ENCODE measurements around the gene SNRNP48. TPM values are rescaled to one million over a fixed set of nuclear protein-coding genes. Genes with fewer than 3 reads are reported as not detected.

Gene SNRNP48
- polyA plus RNA-seq, 1 donor from 2014 or later, result 17.5 TPM

DNA sequence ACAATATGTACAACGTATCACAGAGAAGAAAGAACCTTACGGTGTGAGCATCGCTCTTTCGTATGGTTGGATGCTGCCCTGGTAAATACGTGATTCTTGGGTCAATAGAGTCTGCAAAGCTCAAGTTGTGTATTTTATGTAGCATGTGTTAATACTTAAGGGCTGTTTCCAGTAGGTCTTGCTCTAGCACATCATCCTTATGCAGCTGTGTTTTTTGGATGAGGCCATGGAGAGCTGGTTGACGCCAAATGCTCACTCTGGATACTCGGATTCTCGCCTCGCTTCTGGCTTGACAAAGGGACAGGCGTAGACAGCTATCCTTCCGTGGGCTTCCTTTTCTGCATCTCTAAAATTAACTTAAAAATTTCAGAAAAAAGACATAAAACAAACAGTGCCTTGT, 38.9 kb downstream of the SNRNP48 start:
- no peak for TF ChIP-seq SMC3 (conservative IDR thresholded peaks at IDR 0.05; ENCODE audit: poor library complexity)
- no peak for TF ChIP-seq RAD21 (conservative IDR thresholded peaks at IDR 0.05)
- TF ChIP-seq POLR2AphosphoS5 (IDR thresholded peaks at IDR 0.05), result no peak
- no peak for TF ChIP-seq EZH2 (IDR thresholded peaks at IDR 0.05; ENCODE audit: borderline replicate concordance, insufficient read depth, low read length, poor library complexity, severe bottlenecking)
- Histone ChIP-seq H3K9me3 (ENCODE audit: low read length) (peaks cover 5% of the 10 kb centered on the region), H3F3A (ENCODE audit: insufficient read depth, low read length, poor library complexity, severe bottlenecking) (no peaks in the 10 kb centered on the region), H2AFZ (ENCODE audit: low read depth, low read length) (no peak overlapping the region), H3K27ac (ENCODE audit: low read length) (no peak overlapping the region), H4K20me1 (ENCODE audit: insufficient read depth) (no peaks in the 10 kb centered on the region), H3K27me3 (ENCODE audit: insufficient read depth, low read depth, low read length) (peaks cover 25% of the 10 kb centered on the region), H3K4me3 (ENCODE audit: low read length) (no peak overlapping the region), H3K4me2 (ENCODE audit: low read length) (no peak overlapping the region), H3K36me3 (ENCODE audit: insufficient read depth, low read length) (no peaks in the 10 kb centered on the region), H3K9ac (ENCODE audit: low read length) (no peak overlapping the region), H3K79me2 (replicated peaks; ENCODE audit: insufficient read depth, low read length) (no peaks in the 10 kb centered on the region), H3K9me2 (ENCODE audit: insufficient read depth, low read length) (no peaks in the 10 kb centered on the region)

DNA sequence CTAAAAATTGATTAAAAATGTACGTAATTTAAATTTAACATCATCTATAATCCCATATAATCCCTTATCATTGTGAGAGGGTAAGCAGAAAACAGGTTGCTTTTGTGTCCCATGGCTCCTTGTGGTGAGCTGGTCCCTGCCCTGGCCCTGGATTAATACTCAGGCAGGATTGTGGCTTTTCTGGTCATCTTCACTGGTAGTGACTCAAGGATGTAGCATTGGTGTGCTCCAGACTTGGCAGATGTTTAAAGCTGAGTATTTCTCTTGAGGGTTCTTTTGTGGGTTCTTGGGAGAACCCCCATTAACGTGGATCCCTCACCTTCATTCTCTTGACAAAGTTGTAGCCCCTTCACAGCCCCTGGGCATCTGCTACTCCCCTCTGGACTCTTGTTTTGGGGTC, 39.3 kb downstream of the SNRNP48 start:
- H3K36me3 ChIP-seq (ENCODE audit: insufficient read depth, low read length), result no peaks in the 10 kb centered on the region
- no peak overlapping the region for H3K9ac ChIP-seq (ENCODE audit: low read length)
- H3K4me3 ChIP-seq (ENCODE audit: low read length), result no peak overlapping the region
- no peaks in the 10 kb centered on the region for H3K9me2 ChIP-seq (ENCODE audit: insufficient read depth, low read length)
- no peak for TF ChIP-seq MXI1 (conservative IDR thresholded peaks at IDR 0.05; ENCODE audit: poor library complexity, severe bottlenecking)
- TF ChIP-seq SMC3 (conservative IDR thresholded peaks at IDR 0.05; ENCODE audit: poor library complexity), result no peak
- no peak for TF ChIP-seq RAD21 (conservative IDR thresholded peaks at IDR 0.05)
- TF ChIP-seq EP300 (conservative IDR thresholded peaks at IDR 0.05; ENCODE audit: poor library complexity, severe bottlenecking), result no peak
- TF ChIP-seq POLR2AphosphoS5 (IDR thresholded peaks at IDR 0.05), result no peak
- TF ChIP-seq, protein P1, sequence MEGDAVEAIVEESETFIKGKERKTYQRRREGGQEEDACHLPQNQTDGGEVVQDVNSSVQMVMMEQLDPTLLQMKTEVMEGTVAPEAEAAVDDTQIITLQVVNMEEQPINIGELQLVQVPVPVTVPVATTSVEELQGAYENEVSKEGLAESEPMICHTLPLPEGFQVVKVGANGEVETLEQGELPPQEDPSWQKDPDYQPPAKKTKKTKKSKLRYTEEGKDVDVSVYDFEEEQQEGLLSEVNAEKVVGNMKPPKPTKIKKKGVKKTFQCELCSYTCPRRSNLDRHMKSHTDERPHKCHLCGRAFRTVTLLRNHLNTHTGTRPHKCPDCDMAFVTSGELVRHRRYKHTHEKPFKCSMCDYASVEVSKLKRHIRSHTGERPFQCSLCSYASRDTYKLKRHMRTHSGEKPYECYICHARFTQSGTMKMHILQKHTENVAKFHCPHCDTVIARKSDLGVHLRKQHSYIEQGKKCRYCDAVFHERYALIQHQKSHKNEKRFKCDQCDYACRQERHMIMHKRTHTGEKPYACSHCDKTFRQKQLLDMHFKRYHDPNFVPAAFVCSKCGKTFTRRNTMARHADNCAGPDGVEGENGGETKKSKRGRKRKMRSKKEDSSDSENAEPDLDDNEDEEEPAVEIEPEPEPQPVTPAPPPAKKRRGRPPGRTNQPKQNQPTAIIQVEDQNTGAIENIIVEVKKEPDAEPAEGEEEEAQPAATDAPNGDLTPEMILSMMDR (IDR thresholded peaks at IDR 0.05; ENCODE audit: poor library complexity, severe bottlenecking), result no peak
- no peak for TF ChIP-seq TAF1 (IDR thresholded peaks at IDR 0.05; ENCODE audit: low read depth)
- H3F3A ChIP-seq (ENCODE audit: insufficient read depth, low read length, poor library complexity, severe bottlenecking), result no peaks in the 10 kb centered on the region
- H3K27ac ChIP-seq (ENCODE audit: low read length), result no peak overlapping the region
- no peak overlapping the region for H2AFZ ChIP-seq (ENCODE audit: low read depth, low read length)
- H3K79me2 ChIP-seq (replicated peaks; ENCODE audit: insufficient read depth, low read length), result no peaks in the 10 kb centered on the region
- peaks cover 25% of the 10 kb centered on the region for H3K27me3 ChIP-seq (ENCODE audit: insufficient read depth, low read depth, low read length)
- no peak overlapping the region for H3K4me2 ChIP-seq (ENCODE audit: low read length)
- no peaks in the 10 kb centered on the region for H4K20me1 ChIP-seq (ENCODE audit: insufficient read depth)
- H3K9me3 ChIP-seq (ENCODE audit: low read length), result peaks cover 5% of the 10 kb centered on the region

DNA sequence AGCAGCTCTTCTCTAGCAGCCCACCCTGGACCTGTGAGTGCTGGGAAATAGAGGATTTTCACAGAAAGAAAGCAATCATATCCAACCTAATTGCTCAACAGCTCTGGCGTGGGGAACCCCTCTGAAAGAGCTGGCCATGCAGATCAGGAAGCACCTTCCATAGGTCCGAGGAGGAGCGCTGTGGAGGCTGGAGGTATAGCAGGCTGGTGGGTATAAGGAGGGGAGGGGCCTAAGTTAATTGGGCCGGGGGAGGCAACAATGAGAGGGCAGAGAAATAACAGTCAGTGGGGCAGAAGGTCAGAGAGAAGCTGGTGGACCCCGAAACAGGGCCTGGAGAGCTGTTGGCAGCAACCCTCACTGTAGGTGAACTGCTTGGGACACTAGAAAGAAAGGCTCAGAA, 40.8 kb downstream of the SNRNP48 start:
- H3K9me3 ChIP-seq (ENCODE audit: low read length), result peaks cover 5% of the 10 kb centered on the region
- H3K9ac ChIP-seq (ENCODE audit: low read length), result no peak overlapping the region
- no peaks in the 10 kb centered on the region for H4K20me1 ChIP-seq (ENCODE audit: insufficient read depth)
- no peaks in the 10 kb centered on the region for H3F3A ChIP-seq (ENCODE audit: insufficient read depth, low read length, poor library complexity, severe bottlenecking)
- H3K9me2 ChIP-seq (ENCODE audit: insufficient read depth, low read length), result no peaks in the 10 kb centered on the region
- peaks cover 25% of the 10 kb centered on the region for H3K27me3 ChIP-seq (ENCODE audit: insufficient read depth, low read depth, low read length)
- H3K4me2 ChIP-seq (ENCODE audit: low read length), result no peak overlapping the region
- H3K36me3 ChIP-seq (ENCODE audit: insufficient read depth, low read length), result no peaks in the 10 kb centered on the region
- TF ChIP-seq POLR2AphosphoS5 (IDR thresholded peaks at IDR 0.05), result no peak
- no peak for TF ChIP-seq RAD21 (conservative IDR thresholded peaks at IDR 0.05)
- no peak for TF ChIP-seq EP300 (conservative IDR thresholded peaks at IDR 0.05; ENCODE audit: poor library complexity, severe bottlenecking)
- no peak for TF ChIP-seq EZH2 (IDR thresholded peaks at IDR 0.05; ENCODE audit: borderline replicate concordance, insufficient read depth, low read length, poor library complexity, severe bottlenecking)
- no peak for TF ChIP-seq TAF1 (IDR thresholded peaks at IDR 0.05; ENCODE audit: low read depth)
- TF ChIP-seq, protein P2, sequence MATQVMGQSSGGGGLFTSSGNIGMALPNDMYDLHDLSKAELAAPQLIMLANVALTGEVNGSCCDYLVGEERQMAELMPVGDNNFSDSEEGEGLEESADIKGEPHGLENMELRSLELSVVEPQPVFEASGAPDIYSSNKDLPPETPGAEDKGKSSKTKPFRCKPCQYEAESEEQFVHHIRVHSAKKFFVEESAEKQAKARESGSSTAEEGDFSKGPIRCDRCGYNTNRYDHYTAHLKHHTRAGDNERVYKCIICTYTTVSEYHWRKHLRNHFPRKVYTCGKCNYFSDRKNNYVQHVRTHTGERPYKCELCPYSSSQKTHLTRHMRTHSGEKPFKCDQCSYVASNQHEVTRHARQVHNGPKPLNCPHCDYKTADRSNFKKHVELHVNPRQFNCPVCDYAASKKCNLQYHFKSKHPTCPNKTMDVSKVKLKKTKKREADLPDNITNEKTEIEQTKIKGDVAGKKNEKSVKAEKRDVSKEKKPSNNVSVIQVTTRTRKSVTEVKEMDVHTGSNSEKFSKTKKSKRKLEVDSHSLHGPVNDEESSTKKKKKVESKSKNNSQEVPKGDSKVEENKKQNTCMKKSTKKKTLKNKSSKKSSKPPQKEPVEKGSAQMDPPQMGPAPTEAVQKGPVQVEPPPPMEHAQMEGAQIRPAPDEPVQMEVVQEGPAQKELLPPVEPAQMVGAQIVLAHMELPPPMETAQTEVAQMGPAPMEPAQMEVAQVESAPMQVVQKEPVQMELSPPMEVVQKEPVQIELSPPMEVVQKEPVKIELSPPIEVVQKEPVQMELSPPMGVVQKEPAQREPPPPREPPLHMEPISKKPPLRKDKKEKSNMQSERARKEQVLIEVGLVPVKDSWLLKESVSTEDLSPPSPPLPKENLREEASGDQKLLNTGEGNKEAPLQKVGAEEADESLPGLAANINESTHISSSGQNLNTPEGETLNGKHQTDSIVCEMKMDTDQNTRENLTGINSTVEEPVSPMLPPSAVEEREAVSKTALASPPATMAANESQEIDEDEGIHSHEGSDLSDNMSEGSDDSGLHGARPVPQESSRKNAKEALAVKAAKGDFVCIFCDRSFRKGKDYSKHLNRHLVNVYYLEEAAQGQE (IDR thresholded peaks at IDR 0.05; ENCODE audit: borderline replicate concordance), result no peak
- TF ChIP-seq, protein P1 (IDR thresholded peaks at IDR 0.05; ENCODE audit: poor library complexity, severe bottlenecking), result no peak
- no peak overlapping the region for H3K4me3 ChIP-seq (ENCODE audit: low read length)
- H2AFZ ChIP-seq (ENCODE audit: low read depth, low read length), result no peak overlapping the region
- H3K79me2 ChIP-seq (replicated peaks; ENCODE audit: insufficient read depth, low read length), result no peaks in the 10 kb centered on the region
- H3K27ac ChIP-seq (ENCODE audit: low read length), result no peak overlapping the region

All from neural cell (in vitro differentiated cells).